ENCODE measurements around the gene SRRM3. TPM values are rescaled to one million over a fixed set of nuclear protein-coding genes. Genes with fewer than 3 reads are reported as not detected.
"Not testable (repeated sequence)": the region's sequence is repeated elsewhere in the genome, so short reads cannot be mapped to it uniquely, and the experiment has no call there.

SRRM3 gene
- polyA plus RNA-seq, 1 donor from 2014 or later, result 34.9 TPM

GRCh38 chr7:76310102-76310957, 108.6 kb downstream of the SRRM3 start:
- Histone ChIP-seq H3K9me3 (ENCODE audit: low read length) (no peaks in the 10 kb centered on the region), H3K9ac (ENCODE audit: low read length) (no peak overlapping the region), H3K79me2 (replicated peaks; ENCODE audit: insufficient read depth, low read length) (no peaks in the 10 kb centered on the region), H3K4me3 (ENCODE audit: low read length) (no peak overlapping the region), H3K27ac (ENCODE audit: low read length) (no peak overlapping the region), H2AFZ (ENCODE audit: low read depth, low read length) (no peak overlapping the region), H3K36me3 (ENCODE audit: insufficient read depth, low read length) (no peaks in the 10 kb centered on the region), H3K27me3 (ENCODE audit: insufficient read depth, low read depth, low read length) (no peaks in the 10 kb centered on the region), H3K9me2 (ENCODE audit: insufficient read depth, low read length) (no peaks in the 10 kb centered on the region), H3K4me2 (ENCODE audit: low read length) (no peak overlapping the region), H4K20me1 (ENCODE audit: insufficient read depth) (no peaks in the 10 kb centered on the region), H3F3A (ENCODE audit: insufficient read depth, low read length, poor library complexity, severe bottlenecking) (no peaks in the 10 kb centered on the region)
- TF ChIP-seq SMC3 (conservative IDR thresholded peaks at IDR 0.05; ENCODE audit: poor library complexity), result no peak
- no peak for TF ChIP-seq REST (IDR thresholded peaks at IDR 0.05; ENCODE audit: borderline replicate concordance)
- no peak for TF ChIP-seq POLR2AphosphoS5 (IDR thresholded peaks at IDR 0.05)
- TF ChIP-seq RAD21 (conservative IDR thresholded peaks at IDR 0.05), result no peak
- no peak for TF ChIP-seq TAF1 (IDR thresholded peaks at IDR 0.05; ENCODE audit: low read depth)
- no peak for TF ChIP-seq EZH2 (IDR thresholded peaks at IDR 0.05; ENCODE audit: borderline replicate concordance, insufficient read depth, low read length, poor library complexity, severe bottlenecking)
- no peak for TF ChIP-seq CTCF (IDR thresholded peaks at IDR 0.05; ENCODE audit: poor library complexity, severe bottlenecking)
- TF ChIP-seq EP300 (conservative IDR thresholded peaks at IDR 0.05; ENCODE audit: poor library complexity, severe bottlenecking), result no peak
- TF ChIP-seq MXI1 (conservative IDR thresholded peaks at IDR 0.05; ENCODE audit: poor library complexity, severe bottlenecking), result no peak

- H3K27ac ChIP-seq (ENCODE audit: low read length); H4K20me1 ChIP-seq (ENCODE audit: insufficient read depth); H3K9ac ChIP-seq (ENCODE audit: low read length); H3K4me2 ChIP-seq (ENCODE audit: low read length); H3K27me3 ChIP-seq (ENCODE audit: insufficient read depth, low read depth, low read length); H3K9me3 ChIP-seq (ENCODE audit: low read length); H3K79me2 ChIP-seq (replicated peaks; ENCODE audit: insufficient read depth, low read length); H3K4me3 ChIP-seq (ENCODE audit: low read length); H3F3A ChIP-seq (ENCODE audit: insufficient read depth, low read length, poor library complexity, severe bottlenecking); H3K9me2 ChIP-seq (ENCODE audit: insufficient read depth, low read length); H3K36me3 ChIP-seq (ENCODE audit: insufficient read depth, low read length); H2AFZ ChIP-seq (ENCODE audit: low read depth, low read length): not testable (repeated sequence)
Measured at GRCh38 chr7:76311838-76312237, 110.1 kb downstream of the SRRM3 start.

Measured in neural cell (in vitro differentiated cells).